ENCODE measurements around the gene PAX2.

GRCh38 chr10:100697070-100697469 lies 48.3 kb upstream of the PAX2 start:
- no peak for TF ChIP-seq POLR2A (IDR thresholded peaks at IDR 0.05)
- TF ChIP-seq, protein P1, sequence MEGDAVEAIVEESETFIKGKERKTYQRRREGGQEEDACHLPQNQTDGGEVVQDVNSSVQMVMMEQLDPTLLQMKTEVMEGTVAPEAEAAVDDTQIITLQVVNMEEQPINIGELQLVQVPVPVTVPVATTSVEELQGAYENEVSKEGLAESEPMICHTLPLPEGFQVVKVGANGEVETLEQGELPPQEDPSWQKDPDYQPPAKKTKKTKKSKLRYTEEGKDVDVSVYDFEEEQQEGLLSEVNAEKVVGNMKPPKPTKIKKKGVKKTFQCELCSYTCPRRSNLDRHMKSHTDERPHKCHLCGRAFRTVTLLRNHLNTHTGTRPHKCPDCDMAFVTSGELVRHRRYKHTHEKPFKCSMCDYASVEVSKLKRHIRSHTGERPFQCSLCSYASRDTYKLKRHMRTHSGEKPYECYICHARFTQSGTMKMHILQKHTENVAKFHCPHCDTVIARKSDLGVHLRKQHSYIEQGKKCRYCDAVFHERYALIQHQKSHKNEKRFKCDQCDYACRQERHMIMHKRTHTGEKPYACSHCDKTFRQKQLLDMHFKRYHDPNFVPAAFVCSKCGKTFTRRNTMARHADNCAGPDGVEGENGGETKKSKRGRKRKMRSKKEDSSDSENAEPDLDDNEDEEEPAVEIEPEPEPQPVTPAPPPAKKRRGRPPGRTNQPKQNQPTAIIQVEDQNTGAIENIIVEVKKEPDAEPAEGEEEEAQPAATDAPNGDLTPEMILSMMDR (IDR thresholded peaks at IDR 0.05) = no peak

Measured in suprapubic skin (tissue), 3 donors.